H1 (cell line): ENCODE results near the gene SMAGP. TPM values are rescaled to one million over a fixed set of nuclear protein-coding genes. Genes with fewer than 3 reads are reported as not detected.
A peak's percentile ranks its signal among the peaks of the same experiment; 100 is the strongest.

ENCODE experiments used
- MAFK ChIP-seq: IDR thresholded peaks from 2 replicates; pipeline ENCODE4 v1.6.1; 2012; ENCODE audit warnings: low read depth, mild to moderate bottlenecking, improper control_type of control experiment, low read length
- NRF1 ChIP-seq: IDR thresholded peaks from 2 replicates; pipeline ENCODE4 v1.6.1; 2011; ENCODE audit warnings: mild to moderate bottlenecking, low read depth, low read length, improper control_type of control experiment
- RBBP5 ChIP-seq: IDR thresholded peaks from 2 replicates; pipeline ENCODE4 v1.7.1; 2012; ENCODE audit warnings: low read depth, mild to moderate bottlenecking, inconsistent platforms, low read length, moderate library complexity, borderline replicate concordance
- SP4 ChIP-seq: IDR thresholded peaks from 2 replicates; pipeline ENCODE4 v1.6.1; 2012; ENCODE audit warnings: low read length, inconsistent platforms
- polyA plus RNA-seq, 7 experiments: library from polyadenylated mRNA; depleted of rRNA in 3 of 7; stranded (reverse) in 5 of 7; unstranded in 2 of 7; fragments of >200 nt in 5 of 7; fragments of 200-250 nt in 2 of 7; gene quantifications; 1 replicate in 5 of 7; 2 replicates in 1 of 7; 4 replicates in 1 of 7; pipeline versions ENCODE4 v1.2.1 to v1.2.3, GENCODE V29; 2011 to 2013; ENCODE audit warnings: missing spikeins in 2 of 7, mixed read lengths in 2 of 7
- total RNA-seq: library from RNA; stranded (reverse); fragmentation: NEBNext Ultra II Directional; extraction: Animal tissue kit (Norgen Biotek cat#: 25700); gene quantifications from 2 replicates; pipeline ENCODE4 v1.2.1, GENCODE V29; 2021

SMAGP gene
- total and polyA plus RNA-seq, 2 of the 8 experiments (the other 6 are each of a cell fraction or from before 2014, with no cell fraction given) = 9.4 to 12.7 TPM

GRCh38 chr12:51270067-51270950 is at the start of gene SMAGP (continued):
- TF ChIP-seq NRF1 (no peak), SP4 (no peak), MAFK (no peak), RBBP5 (peak; percentile 85; the same call in 1 of the 2 replicates)
